ENCODE results near the gene USP10. TPM values are rescaled to one million over a fixed set of nuclear protein-coding genes. Genes with fewer than 3 reads are reported as not detected.

The USP10 gene, protein sequence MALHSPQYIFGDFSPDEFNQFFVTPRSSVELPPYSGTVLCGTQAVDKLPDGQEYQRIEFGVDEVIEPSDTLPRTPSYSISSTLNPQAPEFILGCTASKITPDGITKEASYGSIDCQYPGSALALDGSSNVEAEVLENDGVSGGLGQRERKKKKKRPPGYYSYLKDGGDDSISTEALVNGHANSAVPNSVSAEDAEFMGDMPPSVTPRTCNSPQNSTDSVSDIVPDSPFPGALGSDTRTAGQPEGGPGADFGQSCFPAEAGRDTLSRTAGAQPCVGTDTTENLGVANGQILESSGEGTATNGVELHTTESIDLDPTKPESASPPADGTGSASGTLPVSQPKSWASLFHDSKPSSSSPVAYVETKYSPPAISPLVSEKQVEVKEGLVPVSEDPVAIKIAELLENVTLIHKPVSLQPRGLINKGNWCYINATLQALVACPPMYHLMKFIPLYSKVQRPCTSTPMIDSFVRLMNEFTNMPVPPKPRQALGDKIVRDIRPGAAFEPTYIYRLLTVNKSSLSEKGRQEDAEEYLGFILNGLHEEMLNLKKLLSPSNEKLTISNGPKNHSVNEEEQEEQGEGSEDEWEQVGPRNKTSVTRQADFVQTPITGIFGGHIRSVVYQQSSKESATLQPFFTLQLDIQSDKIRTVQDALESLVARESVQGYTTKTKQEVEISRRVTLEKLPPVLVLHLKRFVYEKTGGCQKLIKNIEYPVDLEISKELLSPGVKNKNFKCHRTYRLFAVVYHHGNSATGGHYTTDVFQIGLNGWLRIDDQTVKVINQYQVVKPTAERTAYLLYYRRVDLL
- 72.2 TPM for total RNA-seq

DNA sequence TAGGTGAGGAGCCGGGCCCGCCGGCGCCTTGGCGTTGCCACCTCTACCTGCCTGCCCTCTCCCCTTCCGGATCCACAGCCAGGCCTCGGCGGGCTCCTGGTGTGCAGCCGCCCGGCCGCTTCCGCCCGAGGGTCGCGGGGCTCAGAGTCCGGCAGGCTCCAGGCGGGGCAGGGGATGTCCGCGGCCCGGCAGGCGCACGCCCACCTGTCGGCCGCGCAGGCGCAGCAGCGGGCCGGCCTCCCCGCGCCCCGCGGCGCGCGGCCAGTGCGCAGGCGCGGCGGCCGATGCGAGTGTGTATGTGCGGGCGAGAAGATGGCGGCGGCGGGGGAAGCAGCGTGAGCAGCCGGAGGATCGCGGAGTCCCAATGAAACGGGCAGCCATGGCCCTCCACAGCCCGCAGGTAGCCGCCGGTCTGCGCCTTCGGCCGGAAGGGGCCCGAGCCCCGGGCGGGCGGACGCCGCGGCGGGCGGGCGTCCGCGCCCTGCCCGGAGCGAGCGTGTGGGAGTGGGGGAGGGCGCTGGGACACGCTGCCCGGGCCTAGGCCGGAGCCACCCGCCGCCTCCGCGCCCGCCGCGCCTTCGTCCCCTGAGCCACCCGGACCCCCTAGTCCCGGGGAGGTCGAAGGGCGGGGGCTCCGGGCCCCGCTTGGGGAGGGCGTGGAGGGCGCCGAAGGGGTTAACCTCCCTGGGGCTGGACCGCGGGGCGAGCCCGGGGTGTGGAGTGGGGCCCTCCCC lies at the start of gene USP10:
TSS of gene USP10 (plus strand) at position 289 of the 734 bp plus-strand sequence. CDS start at position 380, 91 bp downstream.
- intact Hi-C loops (cut with DNase I) = no loop called here
- peak; percentile 84 for DNase-seq (ENCODE audit: low spot score)
- ATAC-seq = peak; percentile 90

DNA sequence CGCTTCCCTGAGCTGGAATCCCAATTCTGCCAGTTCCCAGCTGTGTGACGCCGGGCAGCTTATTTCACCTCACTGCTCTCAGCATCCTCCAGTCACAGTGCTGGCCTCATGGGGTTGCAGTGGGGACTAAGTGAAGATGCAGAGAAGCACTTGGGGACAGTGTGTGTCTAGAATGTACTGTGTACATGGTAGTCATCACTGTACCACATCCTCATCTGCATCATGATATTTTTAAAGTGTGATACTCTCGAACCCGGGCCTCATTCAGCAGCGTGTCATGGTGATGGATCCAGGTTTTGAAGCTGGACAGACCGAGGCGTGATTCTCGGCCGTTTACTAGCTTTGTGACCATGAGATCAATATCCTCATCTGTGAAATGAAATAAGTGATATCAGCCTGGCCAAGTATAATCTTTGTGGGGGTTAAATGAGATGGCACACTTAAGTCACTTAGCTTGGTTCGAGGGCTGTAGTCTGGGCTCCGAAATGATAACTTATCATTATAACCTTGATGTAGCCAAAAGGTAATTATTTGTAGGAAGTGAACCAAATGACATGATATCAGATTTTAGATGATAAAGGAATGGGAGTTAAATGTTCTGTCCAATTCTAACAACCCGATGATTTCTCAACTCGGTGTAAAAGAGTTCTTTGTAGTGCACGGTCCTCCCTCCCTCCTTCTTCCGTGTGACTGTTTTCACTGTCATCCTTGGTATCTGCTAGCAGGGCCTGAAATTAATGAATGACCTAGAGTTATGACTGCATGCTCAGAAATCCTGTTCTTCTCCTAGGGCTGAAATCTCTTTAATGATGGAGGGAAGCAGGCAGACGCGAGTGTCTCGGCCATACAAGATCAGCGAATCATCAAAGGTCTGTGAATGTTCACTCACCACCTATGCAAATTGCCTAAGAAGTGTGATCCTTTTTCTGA lies 49.5 kb upstream of the USP10 start:
- ATAC-seq = peak; percentile 54
- no peak for DNase-seq (ENCODE audit: low spot score)
- intact Hi-C loops (cut with DNase I) = no loop called here

DNA sequence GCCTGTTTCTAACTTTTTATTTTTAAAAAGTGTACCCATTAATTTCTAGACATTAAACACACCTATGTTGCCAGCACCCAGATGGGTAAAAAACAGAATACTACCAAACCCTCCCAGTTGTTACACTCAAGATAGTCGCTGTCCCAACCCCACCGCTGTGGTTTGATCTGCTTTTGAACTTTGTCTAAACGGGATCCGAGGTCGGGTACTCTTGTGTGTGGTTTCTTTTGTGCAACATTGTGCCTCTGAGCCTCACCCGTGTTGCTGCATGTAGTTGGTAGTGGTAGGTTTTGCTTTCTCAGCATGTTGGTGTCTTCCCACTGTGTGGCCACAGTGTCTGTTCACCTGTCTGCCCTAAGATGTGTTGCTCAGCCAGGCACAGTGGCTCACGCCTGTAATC lies 47.2 kb upstream of the USP10 start:
- no peak for DNase-seq (ENCODE audit: low spot score)
- intact Hi-C loops (cut with DNase I) = no loop called here
- no peak for ATAC-seq

DNA sequence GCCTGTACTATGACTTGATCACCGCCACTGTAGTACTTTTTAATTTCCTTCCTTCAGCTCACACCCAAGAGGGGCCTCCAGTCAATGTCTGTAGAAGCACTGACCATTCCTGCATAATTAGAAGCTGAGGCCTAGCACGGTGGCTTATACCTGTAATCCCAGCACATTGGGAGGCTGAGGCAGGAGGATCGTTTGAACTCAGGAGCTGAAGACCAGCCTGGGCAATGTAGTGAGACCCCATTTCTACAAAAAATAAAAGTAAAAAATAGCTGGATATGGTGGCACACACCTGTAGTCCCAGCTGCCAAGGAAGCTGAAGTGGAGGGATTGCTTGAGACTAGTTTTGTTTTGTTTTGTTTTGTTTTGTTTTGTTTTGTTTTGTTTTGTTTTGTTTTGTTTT lies 45.6 kb upstream of the USP10 start:
- ATAC-seq (no peak), DNase-seq (ENCODE audit: low spot score) (no peak)
- intact Hi-C loops (cut with DNase I) = no loop called here

DNA sequence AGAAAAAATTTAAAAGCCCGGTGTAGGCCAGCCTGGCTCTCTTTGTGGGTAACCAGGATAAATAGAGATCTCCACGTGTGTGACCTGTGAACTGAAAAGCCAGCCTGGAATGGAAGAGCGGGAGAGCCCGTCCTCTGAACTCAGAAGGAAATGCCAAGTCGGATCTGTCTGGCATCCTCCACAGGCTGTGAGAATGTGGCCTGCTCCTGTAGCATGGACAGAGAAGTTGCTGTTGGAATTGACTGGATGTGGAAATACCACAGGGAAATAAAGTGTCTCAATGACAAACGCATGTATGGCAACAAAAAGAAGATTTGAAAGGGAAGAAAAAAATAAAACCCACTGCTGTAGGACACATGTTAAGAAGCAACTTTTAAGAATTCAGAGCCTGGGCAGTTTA lies 44.8 kb upstream of the USP10 start:
- intact Hi-C loops (cut with DNase I) = no loop called here
- ATAC-seq = peak; percentile 29
- DNase-seq (ENCODE audit: low spot score) = no peak

DNA sequence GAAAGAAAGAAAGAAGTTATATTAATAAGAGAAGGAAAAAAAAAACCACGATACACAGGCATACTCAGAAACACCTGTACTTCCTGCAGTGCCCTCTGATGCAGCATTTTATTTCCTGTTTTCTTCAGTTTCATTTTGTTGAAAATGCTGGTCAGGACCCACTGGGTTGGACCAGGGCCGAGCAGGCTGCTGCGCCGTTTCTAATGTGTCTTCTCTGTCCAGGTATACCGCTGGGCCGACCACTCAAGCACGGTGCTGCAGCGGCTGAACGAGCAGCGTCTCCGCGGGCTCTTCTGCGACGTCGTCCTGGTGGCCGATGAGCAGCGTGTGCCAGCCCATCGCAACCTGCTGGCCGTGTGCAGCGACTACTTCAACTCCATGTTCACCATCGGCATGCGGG lies 43.2 kb upstream of the USP10 start:
- intact Hi-C loops (cut with DNase I) = no loop called here
- ATAC-seq (no peak), DNase-seq (ENCODE audit: low spot score) (no peak)

DNA sequence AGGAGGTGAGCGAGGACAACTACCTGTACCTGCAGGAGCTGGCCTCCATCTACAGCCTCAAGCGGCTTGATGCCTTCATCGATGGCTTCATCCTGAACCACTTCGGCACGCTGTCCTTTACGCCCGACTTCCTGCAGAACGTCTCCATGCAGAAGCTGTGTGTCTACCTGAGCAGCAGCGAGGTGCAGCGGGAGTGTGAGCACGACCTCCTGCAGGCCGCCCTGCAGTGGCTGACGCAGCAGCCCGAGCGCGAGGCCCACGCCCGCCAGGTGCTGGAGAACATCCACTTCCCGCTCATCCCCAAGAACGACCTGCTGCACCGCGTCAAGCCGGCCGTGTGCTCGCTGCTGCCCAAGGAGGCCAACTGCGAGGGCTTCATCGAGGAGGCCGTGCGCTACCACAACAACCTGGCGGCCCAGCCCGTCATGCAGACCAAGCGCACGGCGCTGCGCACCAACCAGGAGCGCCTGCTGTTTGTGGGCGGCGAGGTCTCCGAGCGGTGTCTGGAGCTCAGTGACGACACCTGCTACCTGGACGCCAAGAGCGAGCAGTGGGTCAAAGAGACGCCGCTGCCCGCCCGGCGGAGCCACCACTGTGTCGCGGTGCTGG lies 42.5 kb upstream of the USP10 start:
- DNase-seq (ENCODE audit: low spot score) (no peak), ATAC-seq (no peak)
- intact Hi-C loops (cut with DNase I) = no loop called here

DNA sequence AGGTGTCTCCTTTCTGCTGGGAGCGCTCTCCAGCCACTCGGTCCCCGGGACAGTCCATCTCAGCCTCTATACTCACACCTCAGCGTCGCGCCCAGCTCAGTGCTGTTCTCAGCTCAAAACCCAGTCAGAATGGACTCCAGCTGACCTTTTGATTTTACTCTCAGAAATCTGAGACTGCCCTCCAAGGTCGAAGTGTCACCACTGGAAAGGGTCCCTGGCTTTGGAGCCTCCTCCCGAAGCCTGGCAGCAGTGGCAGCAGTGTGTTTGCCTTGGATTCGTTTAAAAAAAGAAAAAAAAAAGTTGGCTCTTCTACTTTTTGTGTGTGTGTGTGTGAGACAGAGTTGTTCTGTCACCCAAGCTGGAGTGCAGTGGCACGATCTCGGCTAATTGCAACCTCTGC lies 41.1 kb upstream of the USP10 start:
- DNase-seq (ENCODE audit: low spot score) (no peak), ATAC-seq (no peak)
- intact Hi-C loops (cut with DNase I) = no loop called here

DNA sequence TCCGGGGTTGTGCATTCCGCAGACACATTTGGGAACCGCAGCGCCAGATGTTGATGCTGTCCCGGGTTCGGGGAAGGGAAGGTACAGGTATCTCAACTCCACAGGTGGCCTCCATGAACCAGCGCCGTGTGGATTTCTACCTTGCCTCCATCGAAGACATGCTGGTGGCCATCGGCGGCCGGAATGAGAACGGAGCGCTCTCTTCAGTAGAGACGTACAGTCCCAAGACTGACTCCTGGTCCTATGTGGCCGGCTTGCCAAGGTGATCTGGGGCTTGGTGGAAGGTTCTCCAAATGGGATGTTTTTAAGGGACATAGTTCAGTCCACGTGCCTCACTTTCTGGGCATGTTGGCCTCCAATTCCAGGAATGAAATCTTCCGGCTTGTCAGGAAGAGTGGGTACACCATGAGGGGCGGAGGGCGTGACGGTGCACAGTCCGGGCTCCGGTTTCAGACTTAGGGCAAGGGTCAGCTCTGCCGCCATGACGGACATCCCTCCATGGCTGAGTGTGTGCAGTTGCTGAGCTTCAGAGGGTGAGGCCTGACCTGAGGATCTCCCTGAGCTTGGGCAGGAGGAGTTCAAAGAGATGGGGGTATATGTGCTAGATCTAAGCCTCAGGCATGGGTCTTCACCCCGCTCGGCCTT lies 40.0 kb upstream of the USP10 start:
- intact Hi-C loops (cut with DNase I) = no loop called here
- DNase-seq (ENCODE audit: low spot score) = no peak
- ATAC-seq = no peak

DNA sequence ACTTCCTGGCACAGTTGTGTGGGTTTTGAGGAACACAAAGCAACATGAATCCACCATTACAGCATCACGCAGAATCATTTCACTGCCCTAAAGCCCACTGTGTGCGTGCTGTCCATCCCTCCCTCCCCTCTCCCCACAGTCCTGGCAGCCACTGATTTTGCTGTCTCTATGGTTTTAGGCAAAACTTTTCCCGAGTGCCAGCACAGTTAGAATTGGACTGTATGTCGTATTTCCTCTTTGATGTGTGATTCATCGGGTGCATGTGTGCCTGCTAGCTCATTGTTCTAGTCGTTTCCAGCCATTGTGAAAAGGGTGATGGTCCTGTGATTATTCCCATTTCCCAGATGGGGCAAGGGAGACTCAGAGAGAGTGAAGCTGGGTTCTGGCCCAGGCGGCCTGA lies 38.8 kb upstream of the USP10 start:
- intact Hi-C loops (cut with DNase I) = no loop called here
- ATAC-seq = no peak
- DNase-seq (ENCODE audit: low spot score) = no peak

DNA sequence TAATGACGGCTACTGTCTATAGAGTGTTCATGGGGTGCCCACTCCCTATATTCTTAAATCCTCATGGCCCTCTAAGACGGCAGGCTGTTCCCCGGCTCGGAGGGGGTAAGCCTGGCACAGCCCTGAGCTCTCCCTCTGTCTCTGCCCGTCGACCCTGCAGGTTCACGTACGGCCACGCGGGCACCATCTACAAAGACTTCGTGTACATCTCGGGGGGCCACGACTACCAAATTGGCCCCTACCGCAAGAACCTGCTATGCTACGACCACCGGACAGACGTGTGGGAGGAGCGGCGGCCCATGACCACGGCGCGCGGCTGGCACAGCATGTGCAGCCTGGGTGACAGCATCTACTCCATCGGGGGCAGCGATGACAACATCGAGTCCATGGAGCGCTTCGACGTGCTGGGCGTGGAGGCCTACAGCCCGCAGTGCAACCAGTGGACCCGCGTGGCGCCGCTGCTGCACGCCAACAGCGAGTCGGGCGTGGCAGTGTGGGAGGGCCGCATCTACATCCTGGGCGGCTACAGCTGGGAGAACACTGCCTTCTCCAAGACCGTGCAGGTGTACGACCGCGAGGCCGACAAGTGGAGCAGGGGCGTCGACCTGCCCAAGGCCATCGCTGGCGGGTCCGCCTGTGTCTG lies 38.3 kb upstream of the USP10 start:
- DNase-seq (ENCODE audit: low spot score) (no peak), ATAC-seq (no peak)
- intact Hi-C loops (cut with DNase I) = no loop called here

DNA sequence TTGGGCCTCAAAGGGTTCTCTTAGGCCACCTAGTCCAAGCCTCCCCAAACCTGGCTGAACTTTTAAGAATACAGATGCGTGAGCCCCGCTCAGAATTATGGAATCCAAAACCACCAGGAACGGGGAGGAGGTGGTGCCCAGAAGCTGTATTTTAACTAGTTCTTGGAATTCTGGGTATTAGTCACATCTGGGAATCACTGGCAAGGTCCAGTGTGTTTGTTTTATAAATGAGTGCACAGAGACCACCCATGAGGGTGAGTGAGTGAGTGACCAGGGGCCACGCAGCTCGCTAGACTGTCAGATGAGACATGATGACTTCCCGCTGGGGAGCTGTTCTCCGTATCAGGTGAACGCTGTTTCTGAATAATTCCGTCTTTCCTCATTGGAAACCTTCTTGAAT lies 37.3 kb upstream of the USP10 start:
- ATAC-seq (no peak), DNase-seq (ENCODE audit: low spot score) (no peak)
- intact Hi-C loops (cut with DNase I) = no loop called here

DNA sequence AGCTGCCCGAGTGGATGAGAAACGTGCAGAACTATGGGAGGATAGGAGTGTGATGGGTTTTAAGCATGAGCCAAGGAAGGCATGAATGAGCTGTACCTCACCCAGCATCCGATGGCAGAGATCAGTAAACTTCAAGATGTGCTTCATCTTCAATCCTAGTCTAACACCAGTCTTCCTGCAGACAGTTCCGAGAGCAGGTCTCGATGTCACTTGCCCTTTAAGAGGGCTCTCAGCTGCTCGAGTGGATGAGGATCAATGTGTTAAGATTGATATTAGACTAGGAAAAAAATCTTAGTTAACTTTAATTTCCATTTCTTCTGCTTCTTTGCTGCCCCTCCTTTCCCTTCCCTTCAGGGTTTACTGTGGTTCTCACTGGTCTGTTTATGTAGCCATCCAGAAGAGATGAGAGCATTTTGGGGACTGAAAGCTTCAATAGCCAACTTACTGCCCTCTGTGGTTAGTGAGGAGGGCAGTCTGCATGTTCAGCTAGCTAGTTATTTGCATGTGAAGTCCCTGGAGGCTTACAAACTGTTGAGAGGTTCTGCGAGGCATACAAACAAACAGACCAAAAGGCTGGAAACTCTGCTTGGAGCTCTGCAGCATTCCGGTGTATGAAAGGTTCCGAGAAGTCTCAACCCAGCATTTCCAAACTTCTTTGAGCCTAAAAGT lies 36.2 kb upstream of the USP10 start:
- DNase-seq (ENCODE audit: low spot score) (no peak), ATAC-seq (peak; percentile 39)
- intact Hi-C loops (cut with DNase I) = no loop called here

DNA sequence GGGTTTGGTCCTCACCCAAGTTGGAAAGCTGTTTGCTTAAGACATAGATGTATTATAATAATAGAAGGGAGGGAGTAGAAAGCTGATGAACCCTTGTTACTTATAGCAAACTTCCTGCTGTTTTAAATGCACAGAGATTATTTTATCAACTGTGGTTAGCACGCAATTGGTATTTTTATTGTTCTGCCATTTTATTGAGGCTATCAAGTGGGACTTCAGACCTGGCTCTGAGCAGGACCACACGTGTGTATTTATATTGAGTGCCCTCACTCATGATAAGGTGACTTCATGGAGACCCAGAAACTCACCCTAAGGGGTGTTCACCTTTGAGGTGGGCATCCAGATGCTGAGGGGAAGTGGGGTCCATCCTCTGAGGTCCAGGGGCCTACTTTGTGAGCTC lies 34.4 kb upstream of the USP10 start:
- DNase-seq (ENCODE audit: low spot score) (no peak), ATAC-seq (no peak)
- intact Hi-C loops (cut with DNase I) = no loop called here

DNA sequence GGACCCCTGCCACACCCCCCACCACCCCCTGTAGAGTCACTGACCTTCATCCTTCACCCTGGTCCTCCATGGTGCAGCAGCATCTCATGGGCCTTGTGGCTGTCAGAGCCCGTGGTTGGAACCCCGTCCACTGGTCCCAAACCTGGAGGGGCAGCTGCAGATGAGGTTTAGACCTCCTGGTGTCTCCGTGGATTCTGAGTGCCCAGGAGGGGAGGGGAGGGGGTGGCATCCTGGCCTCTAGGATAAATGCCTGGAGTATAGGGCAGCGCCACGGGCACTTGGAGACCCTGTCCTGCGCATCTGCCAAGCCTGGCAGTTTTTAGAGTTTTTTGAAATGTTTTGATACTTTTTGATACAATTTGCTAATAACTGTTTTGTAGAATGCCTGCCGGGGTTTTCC lies 34.0 kb upstream of the USP10 start:
- ATAC-seq = no peak
- intact Hi-C loops (cut with DNase I) = no loop called here

DNA sequence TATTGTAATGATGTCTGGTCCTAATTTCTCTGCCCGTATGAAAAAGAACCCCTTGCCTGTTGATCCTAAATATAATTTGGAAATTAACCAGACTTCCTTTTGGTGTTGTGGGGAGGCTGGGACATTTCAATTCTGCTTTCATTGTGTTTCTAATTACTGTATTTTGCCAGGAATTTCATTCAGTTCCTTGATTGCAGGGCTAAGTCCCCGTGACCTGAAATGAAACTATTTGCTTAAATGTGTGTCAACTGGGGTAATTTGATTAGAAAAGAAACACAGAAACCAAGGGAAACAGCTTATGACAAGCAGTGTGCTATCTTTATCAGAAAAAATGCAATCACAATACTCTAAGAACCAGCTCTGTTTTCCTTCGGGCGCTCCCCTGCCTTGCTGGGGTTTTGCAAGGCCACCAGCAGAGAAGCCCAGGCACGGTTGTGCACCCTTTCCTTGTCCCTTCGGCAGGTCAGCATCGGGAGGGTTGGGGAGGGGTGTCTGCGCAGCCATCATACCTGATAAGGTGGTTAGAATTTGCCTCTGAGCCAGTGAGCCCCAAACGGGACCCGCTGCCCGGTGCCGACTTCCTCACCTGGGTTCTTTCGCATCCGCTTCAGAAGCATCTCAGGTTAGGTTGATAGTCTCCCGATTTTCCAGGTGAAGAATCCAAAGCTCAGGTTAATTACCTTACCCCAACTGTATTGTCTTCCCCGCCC lies 32.0 kb upstream of the USP10 start:
- intact Hi-C loops (cut with DNase I) = no loop called here
- DNase-seq (ENCODE audit: low spot score) (no peak), ATAC-seq (no peak)

More for the DNA sequence above, 34.0 kb upstream of the USP10 start:
- no peak for DNase-seq (ENCODE audit: low spot score)
